Chondrocyte (in vitro differentiated cells): ENCODE results near the gene NTF3. TPM values are rescaled to one million over a fixed set of nuclear protein-coding genes. Genes with fewer than 3 reads are reported as not detected.

Experiments used
- DNase-seq: peaks from one replicate; pipeline ENCODE4 v3.0.0; 2021; ENCODE audit warnings: mixed read lengths, low spot score
- H3K27ac Mint-ChIP-seq: one replicate; pipeline ENCODE4 v1.8.0; 2021; ENCODE audit warnings: mild to moderate bottlenecking, moderate library complexity, mixed read lengths; ENCODE audit not compliant: unreplicated experiment
- H3K27me3 Mint-ChIP-seq: 2 replicates; pipeline ENCODE4 v1.8.0; 2021; ENCODE audit warnings: low read depth, mixed read lengths
- H3K36me3 Mint-ChIP-seq: 2 replicates; pipeline ENCODE4 v1.8.0; 2021; ENCODE audit warnings: low read depth, mixed read lengths
- H3K4me1 Mint-ChIP-seq: 2 replicates; pipeline ENCODE4 v1.8.0; 2021; ENCODE audit warnings: low read depth, mild to moderate bottlenecking, mixed read lengths
- H3K4me3 Mint-ChIP-seq: one replicate; pipeline ENCODE4 v1.8.0; 2021; ENCODE audit warnings: mild to moderate bottlenecking, moderate library complexity, mixed read lengths; ENCODE audit not compliant: unreplicated experiment
- H3K9me3 Mint-ChIP-seq: 2 replicates; pipeline ENCODE4 v1.8.0; 2021; ENCODE audit warnings: low read depth, mixed read lengths
- CTCF ChIP-seq: fragments of 200-600 bp; sonication (generic); IDR thresholded peaks from 2 replicates; pipeline ENCODE4 v1.5.0; 2021; ENCODE audit warnings: antibody characterized with exemption, mild to moderate bottlenecking, moderate library complexity
- total RNA-seq: library from RNA; stranded (reverse); gene quantifications from 3 replicates; pipeline ENCODE4 v1.2.1, GENCODE V29; 2021

The NTF3 gene
- total RNA-seq, 1 donor from 2014 or later = 2.5 TPM

- no peak for DNase-seq
- no peak overlapping the region for H3K27ac Mint-ChIP-seq
- H3K9me3 Mint-ChIP-seq = no peaks in the 10 kb centered on the region
- H3K36me3 Mint-ChIP-seq = peaks cover 1% of the 10 kb centered on the region
- no peak for TF ChIP-seq CTCF
- no peak overlapping the region for H3K4me3 Mint-ChIP-seq
- no peaks in the 10 kb centered on the region for H3K4me1 Mint-ChIP-seq
- peaks cover 11% of the 10 kb centered on the region for H3K27me3 Mint-ChIP-seq
Measured at GRCh38 chr12:5500331-5500659, 68.4 kb downstream of the NTF3 start.

- Mint-ChIP-seq H3K27ac (no peak overlapping the region), H3K9me3 (no peaks in the 10 kb centered on the region), H3K4me3 (no peak overlapping the region), H3K4me1 (no peaks in the 10 kb centered on the region), H3K36me3 (peaks cover 1% of the 10 kb centered on the region), H3K27me3 (peaks cover 14% of the 10 kb centered on the region)
- DNase-seq = no peak
- no peak for TF ChIP-seq CTCF
Measured at GRCh38 chr12:5503774-5504173, 71.9 kb downstream of the NTF3 start.

GRCh38 chr12:5505116-5505515, 73.2 kb downstream of the NTF3 start:
- no peak for TF ChIP-seq CTCF
- Mint-ChIP-seq H3K27me3 (peaks cover 13% of the 10 kb centered on the region), H3K27ac (no peak overlapping the region), H3K4me3 (no peak overlapping the region), H3K36me3 (peaks cover 1% of the 10 kb centered on the region), H3K9me3 (no peaks in the 10 kb centered on the region), H3K4me1 (no peaks in the 10 kb centered on the region)
- DNase-seq = no peak

- no peak for TF ChIP-seq CTCF
- Mint-ChIP-seq H3K27me3 (peaks cover 13% of the 10 kb centered on the region), H3K4me3 (no peak overlapping the region), H3K36me3 (no peaks in the 10 kb centered on the region), H3K4me1 (no peaks in the 10 kb centered on the region), H3K27ac (no peak overlapping the region), H3K9me3 (no peaks in the 10 kb centered on the region)
- DNase-seq = no peak
Measured at GRCh38 chr12:5505751-5506150, 73.8 kb downstream of the NTF3 start.

GRCh38 chr12:5506295-5506694, 74.4 kb downstream of the NTF3 start:
- DNase-seq = no peak
- H3K9me3 Mint-ChIP-seq = no peaks in the 10 kb centered on the region
- H3K36me3 Mint-ChIP-seq = no peaks in the 10 kb centered on the region
- TF ChIP-seq CTCF = no peak
- H3K27ac Mint-ChIP-seq = no peak overlapping the region
- H3K27me3 Mint-ChIP-seq = peaks cover 13% of the 10 kb centered on the region
- H3K4me3 Mint-ChIP-seq = no peak overlapping the region
- H3K4me1 Mint-ChIP-seq = no peaks in the 10 kb centered on the region
